Spleen (tissue), 11 donors: Measurements from ENCODE around the gene EML6. TPM values are rescaled to one million over a fixed set of nuclear protein-coding genes. Genes with fewer than 3 reads are reported as not detected.

Experiments
- DNase-seq: peaks from one replicate; pipeline ENCODE4 v3.0.0-alpha.2; 2020
- H3K27ac ChIP-seq, 8 donors: fragments of 200-600 bp; sonication (generic) in 7 of 8; 1 replicate in 4 of 8; 2 replicates in 4 of 8; pipeline versions ENCODE4 v1.5.0 to v1.8.0; 2016 to 2021; ENCODE audit warnings: inconsistent platforms in 4 of 8, mild to moderate bottlenecking in 4 of 8, moderate library complexity in 1 of 8
- H3K27me3 ChIP-seq, 7 donors: fragments of 200-600 bp; sonication (generic) in 6 of 7; replicated peaks in 1 of 7; 1 replicate in 4 of 7; 2 replicates in 3 of 7; pipeline versions ENCODE4 v1.5.0 to v1.8.0; 2016 to 2021; ENCODE audit warnings: inconsistent platforms in 3 of 7, mild to moderate bottlenecking in 1 of 7
- H3K36me3 ChIP-seq, 6 donors: fragments of 200-600 bp; sonication (generic) in 5 of 6; 1 replicate in 4 of 6; 2 replicates in 2 of 6; pipeline versions ENCODE4 v1.5.0 to v1.8.0; 2016 to 2021; ENCODE audit warnings: inconsistent platforms in 2 of 6
- H3K4me1 ChIP-seq, 6 donors: fragments of 200-600 bp; sonication (generic) in 5 of 6; 1 replicate in 3 of 6; 2 replicates in 3 of 6; pipeline versions ENCODE4 v1.5.0 to v1.8.0; 2016 to 2021; ENCODE audit warnings: inconsistent platforms in 3 of 6
- H3K4me3 ChIP-seq, 8 donors: fragments of 200-600 bp; sonication (generic) in 7 of 8; 1 replicate in 4 of 8; 2 replicates in 4 of 8; pipeline versions ENCODE4 v1.5.0 to v1.8.0; 2016 to 2021; ENCODE audit warnings: inconsistent platforms in 4 of 8, mild to moderate bottlenecking in 4 of 8, moderate library complexity in 2 of 8
- H3K9me3 ChIP-seq, 8 donors: fragments of 200-600 bp; sonication (generic) in 7 of 8; 1 replicate in 4 of 8; 2 replicates in 4 of 8; pipeline versions ENCODE4 v1.5.0 to v1.8.0; 2016 to 2021; ENCODE audit warnings: inconsistent platforms in 4 of 8
- CTCF ChIP-seq, 11 experiments: fragments of 200-600 bp in 7 of 11; fragments of 450-650 bp in 4 of 11; sonication (generic) in 4 of 11; IDR thresholded peaks in 8 of 11; conservative IDR thresholded peaks in 3 of 11; 1 replicate in 7 of 11; 2 replicates in 4 of 11; pipeline versions ENCODE4 v1.4.0 to v1.8.0; 2016 to 2021; ENCODE audit warnings: antibody characterized with exemption in 11 of 11, inconsistent platforms in 4 of 11, mild to moderate bottlenecking in 1 of 11
- POLR2A ChIP-seq, 3 donors: fragments of 450-650 bp; IDR thresholded peaks; one replicate each; pipeline ENCODE4 v1.5.1; 2017; ENCODE audit warnings: antibody characterized with exemption in 3 of 3, mild to moderate bottlenecking in 1 of 3
- POLR2AphosphoS5 ChIP-seq, 3 donors: sonication (generic); formaldehyde crosslinking; IDR thresholded peaks; one replicate each; pipeline ENCODE4 v1.5.1; 2017; ENCODE audit warnings: antibody characterized with exemption in 3 of 3
- WGBS, 5 donors: extraction: QIAGEN DNeasy Blood & Tissue Kit in 3 of 5; methylation state at CpG; one replicate each; pipeline versions ENCODE4 v1.1.5 to v1.1.7; 2013 to 2018; 5-methylcytosine and 5-hydroxymethylcytosine counted together
- intact Hi-C: fragments of 100-400 bp; cut with DNase I; formaldehyde crosslinking; loops from one replicate; pipeline ENCODE4 v1.15.0; 2023; ENCODE audit warnings: low total_unique reads
- polyA plus RNA-seq, 3 donors: library from polyadenylated mRNA; stranded (reverse); fragments of 200-250 nt; gene quantifications; one replicate each; pipeline ENCODE4 v1.2.1, GENCODE V29; 2013
- total RNA-seq, 7 donors: library from RNA; depleted of rRNA in 3 of 7; stranded (reverse); fragments of >200 nt in 3 of 7; fragmentation: NEBNext Ultra II Directional in 4 of 7; extraction: Animal tissue kit (Norgen Biotek cat#: 25700) in 4 of 7; gene quantifications; one replicate each; pipeline versions ENCODE4 v1.1.0 to v1.2.1, GENCODE V29; 2016 to 2021
- donor health status: healthy with polysubstance abuse.
- donor health status: DM: no; HTN: no; CAD: no; lungs with moderate emphysema.
- donor health status: DM: no; HTN: no; CAD: no.
- donor health status: Bipolar disorder and iron deficiency.
- donor health status: healthy.
- donor health status: DM: no; HTN: no; CAD: no.
- donor health status: DM: yes; HTN: yes; CAD: no.

EML6 gene
- total and polyA plus RNA-seq, 10 donors: 4.7 to 18.2 (median 7.6) TPM

GRCh38 chr2:54863660-54864059, 140.2 kb downstream of the EML6 start:
- H3K27me3 ChIP-seq: no peaks in the 10 kb centered on the region
- H3K4me3 ChIP-seq: no peak overlapping the region
- no peak for DNase-seq
- H3K4me1 ChIP-seq: peaks cover 0 to 13% (median 4%) of the 10 kb centered on the region in 6 donors
- H3K27ac ChIP-seq: no peak overlapping the region
- peaks cover 0 to 9% (median 0%) of the 10 kb centered on the region in 8 donors for H3K9me3 ChIP-seq
- intact Hi-C loops: no loop called here
- H3K36me3 ChIP-seq: no peaks in the 10 kb centered on the region
- TF ChIP-seq POLR2A (IDR thresholded peaks at IDR 0.05): no peak
- no peak for TF ChIP-seq POLR2AphosphoS5 (IDR thresholded peaks at IDR 0.05)
- no peak for TF ChIP-seq CTCF (IDR thresholded peaks at IDR 0.05 in 8 of 11, conservative IDR thresholded peaks at IDR 0.05 in 3 of 11)
- 79 to 97% (median 84%) methylated on average over 5 of the region's 5 CpGs for WGBS, 5 donors

GRCh38 chr2:54864096-54864495, 140.6 kb downstream of the EML6 start:
- Histone ChIP-seq H3K27me3 (no peaks in the 10 kb centered on the region), H3K9me3 (peaks cover 0 to 9% (median 0%) of the 10 kb centered on the region in 8 donors), H3K4me1 (peaks cover 0 to 13% (median 4%) of the 10 kb centered on the region in 6 donors), H3K4me3 (no peak overlapping the region), H3K36me3 (no peaks in the 10 kb centered on the region), H3K27ac (no peak overlapping the region)
- intact Hi-C loops: no loop called here
- TF ChIP-seq CTCF (IDR thresholded peaks at IDR 0.05 in 8 of 11, conservative IDR thresholded peaks at IDR 0.05 in 3 of 11): no peak
- TF ChIP-seq POLR2AphosphoS5 (IDR thresholded peaks at IDR 0.05): no peak
- TF ChIP-seq POLR2A (IDR thresholded peaks at IDR 0.05): no peak
- 88 to 92% (median 91%) methylated on average over 1 of the region's 1 CpG for WGBS, 5 donors
- DNase-seq: no peak

- 71 to 95% (median 78%) methylated on average over 5 of the region's 5 CpGs for WGBS, 5 donors
- TF ChIP-seq POLR2AphosphoS5 (IDR thresholded peaks at IDR 0.05) (no peak), CTCF (IDR thresholded peaks at IDR 0.05 in 8 of 11, conservative IDR thresholded peaks at IDR 0.05 in 3 of 11) (no peak), POLR2A (IDR thresholded peaks at IDR 0.05) (no peak)
Observed at GRCh38 chr2:54864727-54865126, 141.3 kb downstream of the EML6 start.

GRCh38 chr2:54866179-54866578, 142.7 kb downstream of the EML6 start:
- Histone ChIP-seq H3K9me3 (peaks cover 0 to 9% (median 0%) of the 10 kb centered on the region in 8 donors), H3K27me3 (no peaks in the 10 kb centered on the region), H3K4me3 (no peak overlapping the region), H3K27ac (no peak overlapping the region), H3K36me3 (no peaks in the 10 kb centered on the region), H3K4me1 (peaks cover 0 to 13% (median 4%) of the 10 kb centered on the region in 6 donors)
- TF ChIP-seq CTCF (IDR thresholded peaks at IDR 0.05 in 8 of 11, conservative IDR thresholded peaks at IDR 0.05 in 3 of 11): no peak
- no peak for TF ChIP-seq POLR2AphosphoS5 (IDR thresholded peaks at IDR 0.05)
- no peak for TF ChIP-seq POLR2A (IDR thresholded peaks at IDR 0.05)
- intact Hi-C loops: no loop called here
- no peak for DNase-seq
- 87 to 90% (median 89%) methylated on average over 2 of the region's 2 CpGs for WGBS, 5 donors

More at GRCh38 chr2:54864727-54865126, 141.3 kb downstream of the EML6 start:
- Histone ChIP-seq H3K36me3 (no peaks in the 10 kb centered on the region), H3K4me3 (no peak overlapping the region), H3K27ac (no peak overlapping the region), H3K9me3 (peaks cover 0 to 9% (median 0%) of the 10 kb centered on the region in 8 donors), H3K27me3 (no peaks in the 10 kb centered on the region), H3K4me1 (peaks cover 0 to 13% (median 4%) of the 10 kb centered on the region in 6 donors)
- no peak for DNase-seq
- intact Hi-C loops: no loop called here
